ENCODE data around the gene GSG1L. TPM values are rescaled to one million over a fixed set of nuclear protein-coding genes. Genes with fewer than 3 reads are reported as not detected.

GSG1L gene
- total and polyA plus RNA-seq, 12 donors = 0.11 TPM; not detected in 11

- intact Hi-C loops (cut with DNase I) = no loop called here
- 0 to 1% methylated on average over 59 to 99 of the region's 99 CpGs; no CpG with 5 or more reads in 2 of the 4 donors for WGBS, 4 donors
- Histone ChIP-seq H3K36me3 (replicated peaks in 1 of 2) (no peaks in the 10 kb centered on the region), H3K4me1 (replicated peaks in 1 of 2) (no peaks in the 10 kb centered on the region), H3K27me3 (peaks cover 31% of the 10 kb centered on the region), H3K9me3 (replicated peaks in 1 of 3) (no peaks in the 10 kb centered on the region), H3K4me3 (peak overlapping the region in 1 of 4 donors; percentile 29), H3K27ac (no peak overlapping the region)
- no peak for TF ChIP-seq CTCF (IDR thresholded peaks at IDR 0.05)
- TF ChIP-seq POLR2A (IDR thresholded peaks at IDR 0.05) = no peak
- DNase-seq = no peak
These were observed 530 bp downstream of the GSG1L start for GRCh38 chr16:28062847-28063521.

- DNase-seq = no peak
- no peaks in the 10 kb centered on the region for H3K9me3 ChIP-seq (replicated peaks in 1 of 3)
- peaks cover 31% of the 10 kb centered on the region for H3K27me3 ChIP-seq
- no peaks in the 10 kb centered on the region for H3K36me3 ChIP-seq (replicated peaks in 1 of 2)
- no peaks in the 10 kb centered on the region for H3K4me1 ChIP-seq (replicated peaks in 1 of 2)
- H3K4me3 ChIP-seq = no peak overlapping the region
- 5 to 13% (median 10%) methylated on average over 4 to 39 of the region's 39 CpGs for WGBS, 4 donors
- intact Hi-C loops (cut with DNase I) = no loop called here
- no peak overlapping the region for H3K27ac ChIP-seq
- TF ChIP-seq POLR2A (IDR thresholded peaks at IDR 0.05) (no peak), CTCF (IDR thresholded peaks at IDR 0.05) (no peak)
These were observed 1.2 kb downstream of the GSG1L start for GRCh38 chr16:28062261-28062846.

- Histone ChIP-seq H3K36me3 (replicated peaks in 1 of 2) (no peaks in the 10 kb centered on the region), H3K4me1 (replicated peaks in 1 of 2) (no peaks in the 10 kb centered on the region), H3K27ac (no peak overlapping the region), H3K4me3 (no peak overlapping the region), H3K9me3 (replicated peaks in 1 of 3) (no peaks in the 10 kb centered on the region), H3K27me3 (peaks cover 31% of the 10 kb centered on the region)
- TF ChIP-seq POLR2A (IDR thresholded peaks at IDR 0.05) = no peak
- TF ChIP-seq CTCF (IDR thresholded peaks at IDR 0.05) = no peak
- no peak for DNase-seq
- WGBS, 4 donors = 74 to 80% (median 78%) methylated on average over 10 of the region's 10 CpGs
- intact Hi-C loops (cut with DNase I) = no loop called here
These were observed 2.0 kb downstream of the GSG1L start for GRCh38 chr16:28061352-28062101.

- no peak overlapping the region for H3K27ac ChIP-seq
- intact Hi-C loops (cut with DNase I) = loop anchor here (10.0 kb wide), 2 partner anchors 85 to 415 kb away; no protein-coding TSS in a partner anchor
- DNase-seq = no peak
- peaks cover 31% of the 10 kb centered on the region for H3K27me3 ChIP-seq
- TF ChIP-seq CTCF (IDR thresholded peaks at IDR 0.05) = no peak
- H3K9me3 ChIP-seq (replicated peaks in 1 of 3) = no peaks in the 10 kb centered on the region
- H3K36me3 ChIP-seq (replicated peaks in 1 of 2) = no peaks in the 10 kb centered on the region
- WGBS, 4 donors = 19 to 36% (median 26%) methylated on average over 12 of the region's 12 CpGs
- H3K4me1 ChIP-seq (replicated peaks in 1 of 2) = no peaks in the 10 kb centered on the region
- no peak overlapping the region for H3K4me3 ChIP-seq
These were observed 3.5 kb downstream of the GSG1L start for GRCh38 chr16:28059841-28060575.

Data from adrenal gland (tissue), 12 donors.